Tibial artery (tissue), 4 donors: ENCODE measurements around the gene BRDT.
A peak's percentile ranks its signal among the peaks of the same experiment; 100 is the strongest.

Experiments used
- DNase-seq, 2 donors: peaks; one replicate each; pipeline ENCODE4 v3.0.0-alpha.2; 2019
- H3K27ac ChIP-seq, 2 donors: fragments of 200-600 bp; sonication (generic) in 1 of 2; 1 replicate in 1 of 2; 2 replicates in 1 of 2; pipeline ENCODE4 v1.5.1; 2018 to 2019; ENCODE audit warnings: mild to moderate bottlenecking in 1 of 2
- H3K27me3 ChIP-seq, 2 donors: fragments of 200-600 bp; sonication (generic) in 1 of 2; one replicate each; pipeline versions ENCODE4 v1.5.1 to v1.6.0; 2016 to 2019
- H3K36me3 ChIP-seq, 3 donors: fragments of 200-600 bp; sonication (generic) in 2 of 3; one replicate each; pipeline ENCODE4 v1.5.1; 2016 to 2019; ENCODE audit warnings: mild to moderate bottlenecking in 2 of 3
- H3K4me1 ChIP-seq, 4 donors: fragments of 200-600 bp; sonication (generic) in 2 of 4; 1 replicate in 3 of 4; 2 replicates in 1 of 4; pipeline ENCODE4 v1.5.1; 2016 to 2019
- H3K4me3 ChIP-seq, 2 donors: fragments of 200-600 bp; sonication (generic) in 1 of 2; 1 replicate in 1 of 2; 2 replicates in 1 of 2; pipeline ENCODE4 v1.5.1; 2018 to 2019; ENCODE audit warnings: mild to moderate bottlenecking in 2 of 2
- H3K9me3 ChIP-seq, 3 donors: fragments of 200-600 bp; sonication (generic) in 1 of 3; one replicate each; pipeline ENCODE4 v1.5.1; 2016 to 2019
- CTCF ChIP-seq, 2 experiments: fragments of 200-600 bp in 1 of 2; fragments of 450-650 bp in 1 of 2; IDR thresholded peaks; one replicate each; pipeline ENCODE4 v1.5.1; 2017 to 2019; ENCODE audit warnings: antibody characterized with exemption in 2 of 2, mild to moderate bottlenecking in 1 of 2, moderate library complexity in 1 of 2
- intact Hi-C: fragments of 100-400 bp; cut with DNase I; formaldehyde crosslinking; loops from one replicate; pipeline ENCODE4 v1.15.0; 2023; ENCODE audit warnings: low total_unique reads

The BRDT gene

GRCh38 chr1:91980663-91981062, 31.5 kb downstream of the BRDT start:
- H3K27me3 ChIP-seq, result no peaks in the 10 kb centered on the region
- H3K4me3 ChIP-seq, result no peak overlapping the region
- H3K36me3 ChIP-seq, result no peaks in the 10 kb centered on the region
- no peaks in the 10 kb centered on the region for H3K9me3 ChIP-seq
- no peak for DNase-seq
- no peak overlapping the region for H3K27ac ChIP-seq
- intact Hi-C loops, result no loop called here
- H3K4me1 ChIP-seq, result no peaks in the 10 kb centered on the region
- no peak for TF ChIP-seq CTCF (IDR thresholded peaks at IDR 0.05)

GRCh38 chr1:91981996-91982609, 32.9 kb downstream of the BRDT start:
- Histone ChIP-seq H3K9me3 (no peaks in the 10 kb centered on the region), H3K4me1 (no peaks in the 10 kb centered on the region), H3K4me3 (no peak overlapping the region), H3K27me3 (no peaks in the 10 kb centered on the region), H3K27ac (no peak overlapping the region), H3K36me3 (no peaks in the 10 kb centered on the region)
- no peak for DNase-seq
- no peak for TF ChIP-seq CTCF (IDR thresholded peaks at IDR 0.05)
- intact Hi-C loops, result no loop called here

GRCh38 chr1:91993256-91993655, 44.1 kb downstream of the BRDT start:
- DNase-seq, result no peak
- H3K27ac ChIP-seq, result no peak overlapping the region
- intact Hi-C loops, result no loop called here
- H3K36me3 ChIP-seq, result no peaks in the 10 kb centered on the region
- H3K9me3 ChIP-seq, result no peaks in the 10 kb centered on the region
- no peak overlapping the region for H3K4me3 ChIP-seq
- no peak for TF ChIP-seq CTCF (IDR thresholded peaks at IDR 0.05)
- H3K4me1 ChIP-seq, result no peaks in the 10 kb centered on the region
- H3K27me3 ChIP-seq, result no peaks in the 10 kb centered on the region

GRCh38 chr1:91997607-91998195, 48.5 kb downstream of the BRDT start:
- intact Hi-C loops, result loop anchor here (2.0 kb wide), 1 partner anchor 47 kb away; no protein-coding TSS in a partner anchor
- TF ChIP-seq CTCF (IDR thresholded peaks at IDR 0.05), result peak in 1 of 2 experiments; percentile 22
- no peaks in the 10 kb centered on the region for H3K9me3 ChIP-seq
- H3K27ac ChIP-seq, result no peak overlapping the region
- H3K27me3 ChIP-seq, result no peaks in the 10 kb centered on the region
- no peaks in the 10 kb centered on the region for H3K4me1 ChIP-seq
- H3K4me3 ChIP-seq, result no peak overlapping the region
- no peaks in the 10 kb centered on the region for H3K36me3 ChIP-seq
- DNase-seq, result no peak

DNA sequence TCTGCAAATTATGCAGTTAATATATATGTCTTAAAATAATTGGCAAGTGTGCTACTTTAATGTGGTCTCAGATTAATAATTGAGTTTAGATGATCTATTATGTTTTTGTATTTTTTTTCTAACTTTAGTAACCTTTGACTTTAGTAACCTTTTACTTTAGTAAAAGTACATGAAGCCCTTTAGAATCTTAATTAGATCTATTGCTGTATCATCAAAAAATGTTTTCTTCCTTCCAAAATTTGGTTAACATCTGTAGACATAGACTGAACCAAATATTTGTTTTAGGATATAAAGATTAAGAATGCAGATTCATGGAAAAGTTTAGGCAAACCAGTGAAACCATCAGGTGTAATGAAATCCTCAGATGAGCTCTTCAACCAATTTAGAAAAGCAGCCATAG, 54.9 kb downstream of the BRDT start:
- no peaks in the 10 kb centered on the region for H3K4me1 ChIP-seq
- no peaks in the 10 kb centered on the region for H3K27me3 ChIP-seq
- H3K9me3 ChIP-seq, result no peaks in the 10 kb centered on the region
- H3K36me3 ChIP-seq, result no peaks in the 10 kb centered on the region
- DNase-seq, result no peak
- intact Hi-C loops, result no loop called here
- TF ChIP-seq CTCF (IDR thresholded peaks at IDR 0.05), result no peak
- H3K27ac ChIP-seq, result no peak overlapping the region
- no peak overlapping the region for H3K4me3 ChIP-seq
